ENCODE results near the gene SMIM3.

- TF ChIP-seq POLR2A (IDR thresholded peaks at IDR 0.05; ENCODE audit: control extremely low read depth in 1 of 2, low read depth in 2 of 2, low read length in 2 of 2) = no peak
- no peak for TF ChIP-seq SRF (IDR thresholded peaks at IDR 0.05; ENCODE audit: low read depth, low read length)
- no peak for TF ChIP-seq CTCF (IDR thresholded peaks at IDR 0.05; ENCODE audit: control extremely low read depth in 1 of 3, insufficient read depth in 1 of 3, low read depth in 1 of 3, low read length in 3 of 3)
- TF ChIP-seq EP300 (IDR thresholded peaks at IDR 0.05; ENCODE audit: borderline replicate concordance in 1 of 2, low read depth in 2 of 2, low read length in 2 of 2) = no peak
- TF ChIP-seq MAX (IDR thresholded peaks at IDR 0.05) = no peak
- no peak for TF ChIP-seq ZNF274 (IDR thresholded peaks at IDR 0.05; ENCODE audit: borderline replicate concordance, extremely low read depth, low read length)
- TF ChIP-seq JUND (IDR thresholded peaks at IDR 0.05; ENCODE audit: low read length) = no peak
- no peak for TF ChIP-seq CEBPB (IDR thresholded peaks at IDR 0.05; ENCODE audit: low read depth, low read length)
- TF ChIP-seq CBX8 (IDR thresholded peaks at IDR 0.05; ENCODE audit: borderline replicate concordance, low read depth, low read length) = no peak
- no peak for TF ChIP-seq YY1 (IDR thresholded peaks at IDR 0.05; ENCODE audit: low read depth, low read length)
- TF ChIP-seq EZH2 (IDR thresholded peaks at IDR 0.05; ENCODE audit: low read depth, low read length, severe bottlenecking) = no peak
- no peak for TF ChIP-seq CBX5 (IDR thresholded peaks at IDR 0.05; ENCODE audit: low read depth, low read length)
- TF ChIP-seq POLR2AphosphoS5 (IDR thresholded peaks at IDR 0.05; ENCODE audit: low read depth, low read length) = no peak
- TF ChIP-seq GTF2F1 (IDR thresholded peaks at IDR 0.05; ENCODE audit: borderline replicate concordance, low read depth, low read length) = no peak
Observed at GRCh38 chr5:150779397-150780186, 1.0 kb downstream of the SMIM3 start.
